HG03469 (cell line): ENCODE measurements around the gene ART5.
"Not testable (repeated sequence)": the region's sequence is repeated elsewhere in the genome, so short reads cannot be mapped to it uniquely, and the experiment has no call there.

Experiments
- ATAC-seq: cut with Tn5 transposase; IDR thresholded peaks from one replicate; pipeline ENCODE4 v1.9.1; 2021; ENCODE audit warnings: mild to moderate bottlenecking, moderate library complexity, moderate number of reproducible peaks; ENCODE audit not compliant: unreplicated experiment

ART5 gene

DNA sequence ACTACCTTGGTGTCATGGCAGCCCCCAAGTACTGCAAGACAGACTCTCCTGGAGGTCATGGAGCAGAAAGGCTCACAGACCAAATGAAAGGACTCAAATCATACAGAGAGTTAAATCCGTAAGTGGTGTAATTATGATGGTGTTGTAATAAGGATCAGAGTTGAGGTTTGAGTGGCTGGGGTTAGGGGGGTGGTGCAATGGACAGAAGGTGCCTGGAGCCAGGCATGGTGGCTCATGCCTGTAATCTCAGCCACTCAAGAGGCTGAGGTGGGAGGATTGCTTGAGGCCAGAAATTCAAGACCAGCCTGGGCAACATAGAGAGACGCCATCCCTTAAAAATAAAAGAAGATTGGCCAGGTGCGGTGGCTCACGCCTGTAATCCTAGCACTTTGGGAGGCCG lies 18.7 kb downstream of the ART5 start:
- no peak for ATAC-seq

DNA sequence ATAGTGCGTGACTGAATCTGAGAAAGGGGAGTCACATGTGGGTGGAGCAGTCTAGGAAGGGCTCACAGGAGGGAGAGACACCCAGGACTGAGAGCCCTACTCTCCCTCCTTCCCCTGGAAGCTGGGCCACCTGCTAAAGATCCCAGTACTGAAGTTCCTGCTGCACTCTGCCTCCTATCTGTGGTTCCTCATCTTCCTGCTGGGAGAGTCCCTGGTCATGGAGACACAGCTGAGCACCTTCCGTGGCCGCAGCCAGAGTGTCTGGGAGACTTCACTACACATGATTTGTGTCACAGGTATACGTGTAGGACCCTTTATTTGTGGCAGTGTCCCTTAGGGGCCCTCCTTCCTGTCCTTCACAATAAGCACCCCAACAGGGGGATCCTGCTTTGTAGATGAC lies 19.3 kb downstream of the ART5 start:
- no peak for ATAC-seq

DNA sequence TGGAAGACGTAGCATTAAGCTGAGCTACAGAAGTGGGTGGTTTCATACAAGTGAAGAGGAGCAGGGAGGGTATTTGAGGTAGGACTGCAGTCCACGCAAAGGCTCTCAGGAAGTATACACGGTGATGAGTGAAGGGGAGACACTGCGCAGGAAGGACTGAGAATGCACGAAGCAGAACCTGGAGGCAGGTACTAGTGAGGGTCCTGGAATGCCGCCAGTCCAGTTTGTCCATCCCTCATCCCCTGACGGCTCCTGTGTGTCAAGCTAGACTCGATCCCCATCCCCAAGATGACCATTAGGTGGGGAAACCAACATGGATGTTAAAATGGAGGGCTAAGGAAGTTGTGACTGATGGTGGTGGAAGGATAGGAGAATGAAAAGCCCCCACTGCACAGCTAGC lies 23.8 kb downstream of the ART5 start:
- ATAC-seq: no peak

DNA sequence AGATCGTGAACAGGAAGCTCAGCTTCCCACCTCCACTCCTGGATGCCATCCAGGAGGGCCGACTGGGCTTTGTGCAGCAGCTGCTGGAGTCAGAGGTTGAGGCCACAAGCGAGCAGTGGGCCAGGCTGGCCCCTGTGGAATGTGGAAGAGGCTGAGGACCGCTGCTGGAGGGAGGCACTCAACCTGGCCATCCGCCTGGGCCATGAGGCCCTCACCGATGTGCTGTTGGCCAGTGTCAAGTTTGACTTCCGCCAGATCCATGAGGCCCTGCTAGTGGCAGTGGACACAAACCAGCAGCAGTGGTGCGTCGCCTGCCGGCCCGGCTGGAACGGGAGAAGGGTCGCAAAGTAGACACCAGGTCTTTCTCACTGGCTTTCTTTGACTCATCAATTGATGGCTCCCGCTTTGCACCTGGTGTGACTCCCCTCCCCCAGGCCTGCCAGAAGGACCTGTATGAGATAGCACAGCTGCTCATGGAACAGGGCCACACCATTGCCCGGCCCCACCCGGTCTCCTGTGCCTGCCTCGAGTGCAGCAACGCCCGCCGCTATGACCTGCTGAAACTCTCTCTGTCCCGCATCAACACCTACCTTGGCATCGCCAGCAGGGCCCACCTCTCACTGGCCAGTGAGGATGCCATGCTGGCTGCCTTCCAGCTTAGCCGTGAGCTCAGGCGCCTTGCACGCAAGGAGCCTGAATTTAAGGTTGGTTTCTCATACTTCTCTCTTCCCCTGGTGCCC lies 24.9 kb downstream of the ART5 start:
- ATAC-seq: no peak

DNA sequence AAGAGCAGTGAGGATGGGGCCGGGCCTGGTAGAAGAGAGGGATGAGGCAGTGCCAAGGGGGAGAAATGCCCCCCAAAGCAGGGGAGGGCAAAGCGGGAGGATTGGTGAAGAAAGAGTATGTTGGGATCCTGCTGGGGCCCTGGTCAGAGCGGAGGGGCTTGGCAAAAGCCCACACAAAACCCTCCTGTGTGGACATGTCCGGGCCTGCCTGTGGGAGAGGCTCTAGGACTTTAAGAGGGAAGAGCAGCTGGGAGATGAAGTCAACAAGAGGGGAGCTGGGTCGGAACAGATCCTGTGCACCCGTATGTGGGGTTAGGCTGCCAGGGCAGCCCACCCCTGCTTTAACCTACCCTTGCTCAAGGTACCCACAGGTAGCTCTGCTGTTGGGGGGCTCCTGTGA lies 25.8 kb downstream of the ART5 start:
- no peak for ATAC-seq

DNA sequence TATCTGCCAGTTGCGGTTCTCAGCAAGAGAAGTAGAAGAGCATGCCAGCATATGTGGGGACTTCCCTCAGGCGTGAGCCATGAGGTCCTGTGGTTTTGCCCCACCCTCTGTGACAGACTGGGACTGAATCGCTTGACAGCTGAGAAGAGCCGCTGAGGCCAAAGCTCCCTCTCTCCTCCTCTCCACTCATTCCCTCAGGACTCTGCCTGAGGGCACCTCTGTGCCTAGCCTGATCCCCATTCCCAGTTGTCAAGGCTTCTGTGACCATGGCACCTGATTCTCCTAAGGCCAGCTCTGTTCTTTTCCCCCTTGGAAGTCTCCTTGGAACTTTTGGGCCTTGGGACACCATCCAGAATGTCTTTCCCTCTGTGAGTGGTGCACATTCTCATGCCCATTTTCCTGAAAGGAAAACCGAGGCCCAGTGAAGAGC lies 27.0 kb downstream of the ART5 start:
- ATAC-seq: no peak

DNA sequence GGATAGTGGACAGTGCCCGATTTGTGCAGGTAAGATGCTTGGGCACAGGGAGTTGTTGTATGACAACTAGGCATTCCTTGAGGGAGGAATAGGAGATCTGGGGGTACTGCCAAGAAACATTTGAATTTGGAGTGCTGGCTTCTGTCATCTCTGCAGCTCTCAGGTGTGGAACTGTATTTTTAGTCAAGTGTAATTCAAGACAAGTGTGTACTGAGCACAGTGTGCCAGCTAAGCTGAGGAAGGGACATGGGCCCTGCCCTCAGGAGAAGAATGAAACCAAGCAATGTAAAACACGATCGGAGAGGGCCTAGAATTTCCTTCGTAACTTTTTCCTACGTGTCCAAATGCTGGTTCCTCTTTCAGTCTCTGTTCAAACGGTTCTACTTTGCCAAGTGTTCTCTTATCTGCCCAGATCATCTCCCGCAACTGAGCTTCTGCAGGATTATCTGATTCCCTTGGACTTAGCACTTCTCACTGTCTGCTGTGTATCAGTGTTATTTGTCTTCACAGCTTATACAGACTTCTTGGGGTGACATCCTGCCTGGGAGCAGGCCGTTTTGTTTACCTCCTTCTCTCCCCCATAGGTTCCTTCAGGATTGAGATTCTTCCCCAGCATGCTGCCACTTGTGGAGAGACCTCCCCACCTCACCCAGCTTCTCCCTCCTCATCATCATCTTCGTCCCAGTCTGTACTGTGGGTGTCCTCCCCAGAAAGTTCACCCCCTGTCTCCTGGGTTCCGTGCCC lies 27.6 kb downstream of the ART5 start:
- ATAC-seq: no peak

DNA sequence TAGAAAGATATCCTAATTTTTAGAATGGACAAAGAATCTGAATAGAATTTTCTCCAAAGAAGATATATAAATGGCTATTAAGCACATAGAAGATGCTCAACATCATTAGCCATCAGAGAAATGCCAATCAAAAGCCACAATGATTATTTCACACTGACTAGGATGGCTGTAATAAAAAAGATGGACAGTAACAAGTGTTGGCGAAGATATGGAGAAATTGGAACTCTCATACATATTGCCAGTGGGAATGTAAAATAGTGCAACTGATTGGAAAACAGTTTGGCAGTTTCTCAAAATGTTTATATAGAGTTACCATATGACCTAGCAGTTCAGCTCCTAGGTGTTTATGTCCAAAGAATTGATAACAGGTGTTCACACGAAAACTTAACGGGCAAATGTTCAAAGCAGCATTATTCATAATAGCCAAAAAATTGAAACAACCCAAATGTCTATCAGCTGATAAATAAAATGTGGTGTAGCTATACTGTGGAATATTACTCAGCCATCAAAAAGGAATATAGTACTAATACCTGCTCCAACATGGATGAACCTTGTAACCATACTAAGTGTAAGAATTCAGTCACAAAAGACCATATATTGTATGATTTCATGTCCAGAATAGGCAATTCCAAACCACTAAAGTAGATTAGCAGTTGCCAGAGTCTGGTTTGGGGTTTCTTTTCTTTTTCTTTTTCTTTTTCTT lies 29.7 kb downstream of the ART5 start:
- no peak for ATAC-seq

DNA sequence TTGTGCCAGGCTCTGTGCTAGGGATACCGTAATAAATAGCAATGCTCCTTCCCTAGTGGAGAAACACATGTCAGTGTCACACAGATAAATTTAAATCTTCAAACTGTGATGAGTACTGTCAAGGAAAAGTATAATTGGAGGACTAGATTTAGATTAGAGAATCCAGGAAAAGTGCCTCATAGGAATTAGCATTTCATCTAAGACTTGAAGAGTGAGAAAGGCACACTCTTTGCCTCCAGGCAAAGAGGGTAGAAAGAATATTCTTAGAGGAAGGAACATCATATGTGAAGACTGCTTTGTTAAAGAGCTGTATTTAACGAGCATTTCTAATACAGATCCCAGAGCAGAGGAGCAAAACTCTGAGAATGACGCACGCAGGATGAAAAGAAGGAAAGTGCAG lies 30.9 kb downstream of the ART5 start:
- no peak for ATAC-seq

DNA sequence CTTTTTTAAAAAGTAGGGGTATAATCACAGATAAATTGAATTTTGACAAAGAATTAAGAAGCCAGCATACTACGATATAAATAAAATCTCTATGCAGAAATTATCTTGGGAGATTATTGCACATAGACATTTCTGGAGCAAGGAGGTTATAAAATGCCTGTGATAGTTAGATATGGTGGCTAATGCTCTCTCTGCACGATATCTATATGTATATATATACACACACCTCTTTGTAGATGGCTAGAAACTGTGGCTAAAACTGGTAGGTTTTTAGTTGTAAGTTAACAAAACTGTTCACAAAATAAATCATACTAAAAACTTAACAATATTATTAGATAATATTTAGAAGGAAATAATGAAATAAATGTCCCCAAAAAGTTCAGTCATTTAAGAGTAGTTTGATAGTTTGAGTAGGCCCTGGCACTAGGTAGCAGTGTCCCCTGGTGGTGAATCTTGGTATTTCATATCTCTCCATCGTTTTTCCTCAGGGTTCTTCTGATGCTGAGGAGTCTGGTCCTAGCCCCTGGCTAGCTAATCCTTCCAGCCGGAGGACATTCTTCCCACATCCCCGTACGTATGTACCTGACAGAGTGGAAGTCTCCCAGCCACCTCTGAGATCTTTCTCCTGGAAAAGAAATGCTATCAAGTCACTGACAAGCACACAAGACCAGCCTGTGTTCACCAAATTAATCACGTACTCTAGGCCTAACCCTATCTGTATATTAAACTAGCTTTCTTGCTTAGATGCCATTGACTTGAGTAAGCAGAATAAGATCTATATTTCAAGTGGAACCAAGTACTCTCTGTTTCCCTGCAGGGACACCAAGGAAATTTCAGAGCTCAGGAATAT lies 32.2 kb downstream of the ART5 start:
- ATAC-seq: no peak

DNA sequence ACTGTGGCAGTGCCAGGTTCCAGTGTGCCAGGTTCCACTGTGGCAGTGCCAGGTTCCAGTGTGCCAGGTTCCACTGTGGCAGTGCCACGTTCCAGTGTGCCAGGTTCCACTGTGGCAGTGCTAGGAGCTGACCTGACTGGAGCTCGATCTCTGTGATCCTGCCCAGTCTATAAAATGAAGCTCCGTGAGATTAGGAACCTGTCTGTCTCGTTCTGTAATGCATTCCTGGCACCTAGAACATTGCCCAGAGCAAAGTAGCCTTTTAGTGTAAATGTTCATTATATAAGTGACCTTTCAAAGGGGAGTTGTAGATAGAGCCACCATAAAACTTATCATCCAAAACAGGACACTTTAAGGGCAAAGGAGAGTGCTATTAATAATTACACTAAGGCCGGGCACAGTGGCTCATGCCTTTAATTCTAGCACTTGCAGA lies 36.0 kb downstream of the ART5 start:
- ATAC-seq: no peak

DNA sequence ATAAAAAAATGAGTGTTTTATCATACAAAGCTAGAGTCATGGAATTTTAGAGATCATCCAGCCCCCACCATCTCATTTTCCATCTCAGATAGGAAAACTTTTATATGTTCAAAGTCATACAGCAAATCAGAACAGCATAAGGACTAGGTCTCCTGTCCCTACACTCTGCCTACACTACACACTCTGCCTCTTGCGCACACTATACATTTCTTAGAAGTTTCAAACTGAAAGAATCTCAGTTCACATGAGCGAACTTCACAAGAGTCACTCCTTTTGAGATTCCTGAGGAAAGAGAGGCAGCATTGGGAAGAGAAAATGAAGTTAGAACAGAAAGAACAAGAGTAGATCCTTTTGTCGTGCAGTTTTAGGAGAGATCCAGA lies 36.5 kb downstream of the ART5 start:
- ATAC-seq: no peak

DNA sequence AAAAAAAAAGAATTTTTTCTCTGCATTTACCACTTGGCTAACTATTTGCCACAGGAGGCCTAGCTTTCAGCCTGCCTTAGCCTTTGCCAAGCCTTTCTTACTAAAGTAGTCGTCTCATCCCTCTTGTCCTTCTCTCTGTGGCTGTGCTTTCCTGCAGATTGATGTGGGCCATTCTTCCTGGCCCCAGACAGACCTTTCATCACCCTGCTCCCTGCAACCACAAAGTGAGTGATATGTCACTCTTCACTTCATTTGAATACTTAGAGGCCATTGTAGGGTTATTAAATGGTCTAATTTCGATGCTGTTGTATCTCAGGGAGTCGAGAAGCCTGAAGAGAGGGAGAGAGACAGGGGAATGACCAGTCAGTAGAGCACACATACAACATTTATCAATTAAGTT lies 37.6 kb downstream of the ART5 start:
- no peak for ATAC-seq

DNA sequence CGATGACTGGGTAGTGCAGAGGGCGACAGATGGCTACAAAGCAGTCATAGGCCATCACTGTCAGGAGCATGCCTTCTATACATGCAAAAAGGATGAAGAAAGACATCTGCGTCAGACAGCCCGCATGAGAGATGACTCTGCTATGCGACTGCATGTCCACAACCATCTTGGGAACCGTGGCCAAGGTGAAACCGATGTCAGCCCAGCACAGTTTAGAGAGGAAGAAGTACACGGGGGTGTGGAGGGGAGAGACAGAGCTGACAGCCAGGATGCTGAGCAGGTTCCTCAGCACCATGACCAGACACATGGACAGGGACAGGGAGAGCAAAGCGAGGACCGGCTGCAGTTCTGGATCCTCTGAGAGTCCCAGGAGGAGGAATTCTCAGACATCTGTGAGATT lies 41.6 kb downstream of the ART5 start:
- not testable (repeated sequence) for ATAC-seq

DNA sequence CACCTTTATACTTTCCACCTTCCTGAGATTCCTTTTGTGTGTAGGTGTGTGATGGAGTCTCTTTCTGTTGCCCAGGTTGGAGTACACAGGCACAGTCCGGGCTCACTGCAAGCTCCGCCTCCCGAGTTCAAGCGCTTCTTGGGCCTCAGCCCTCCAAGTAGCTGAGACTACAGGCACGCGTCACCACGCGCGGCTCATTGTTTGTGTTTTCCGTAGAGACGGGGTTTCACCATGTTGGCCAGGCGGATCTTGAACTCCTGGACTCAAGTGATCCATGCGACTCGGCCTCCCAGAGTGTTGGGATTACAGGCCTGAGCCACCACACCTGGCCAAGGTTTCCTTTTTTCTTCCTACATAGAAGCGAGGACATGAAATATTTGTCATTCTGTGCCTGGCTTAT lies 44.0 kb downstream of the ART5 start:
- not testable (repeated sequence) for ATAC-seq

DNA sequence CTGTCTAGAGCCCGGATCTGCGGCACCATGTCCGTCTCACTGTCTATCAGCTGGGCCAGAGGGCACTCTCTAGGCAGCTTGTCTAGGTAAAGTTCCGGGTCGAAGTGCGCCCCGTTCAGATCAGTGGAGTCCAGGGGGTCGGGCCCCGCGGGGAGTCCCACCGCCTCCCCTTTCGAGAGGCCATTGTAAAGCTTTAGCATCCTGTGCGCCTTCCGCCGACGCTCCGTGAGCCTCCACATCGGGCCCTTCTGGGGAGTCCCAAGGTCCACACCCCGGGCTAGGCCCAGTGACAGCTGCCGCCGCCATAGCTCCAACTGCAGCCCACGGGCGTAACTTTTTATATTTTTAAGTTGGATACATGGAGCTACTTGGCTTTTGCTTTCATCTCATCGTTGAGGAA lies 50.5 kb downstream of the ART5 start:
- not testable (repeated sequence) for ATAC-seq

DNA sequence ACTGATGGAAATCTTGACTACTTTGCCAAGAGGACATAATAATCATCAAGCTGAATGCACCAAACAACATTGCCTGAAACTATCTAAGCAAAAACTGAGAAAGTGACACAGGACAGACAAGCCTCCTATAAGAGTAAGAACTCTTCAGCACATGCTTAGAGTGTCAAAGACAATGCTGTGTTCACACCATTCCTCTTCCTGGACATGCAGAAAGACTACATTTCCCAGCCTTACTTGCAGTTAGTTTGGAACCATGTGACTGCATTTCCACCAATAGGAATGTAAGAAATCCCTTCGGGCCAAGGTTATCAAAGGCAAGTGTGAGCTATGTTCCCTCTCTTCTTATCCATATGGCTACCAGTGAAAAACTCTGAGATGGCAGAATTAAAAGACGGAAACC lies 51.6 kb downstream of the ART5 start:
- not testable (repeated sequence) for ATAC-seq

DNA sequence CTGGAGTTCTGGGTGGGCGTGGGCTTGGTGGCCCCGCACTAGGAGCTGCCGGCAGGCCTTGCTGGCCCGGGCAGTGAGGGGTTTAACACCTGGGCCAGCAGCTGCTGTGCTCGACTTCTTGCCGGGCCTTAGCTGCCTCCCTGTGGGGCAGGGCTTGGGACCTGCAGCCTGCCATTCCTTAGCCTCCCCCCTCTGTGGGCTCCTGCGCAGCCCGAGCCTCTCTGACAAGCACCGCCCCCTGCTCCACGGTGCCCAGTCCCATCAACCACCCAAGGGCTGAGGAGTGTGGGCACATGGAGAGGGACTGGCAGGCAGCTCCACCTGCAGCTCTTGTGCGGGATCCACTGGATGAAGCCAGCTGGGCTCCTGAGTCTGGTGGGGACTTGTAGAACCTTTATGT lies 53.0 kb downstream of the ART5 start:
- not testable (repeated sequence) for ATAC-seq
